Measurements from ENCODE around the gene CD300LF. TPM values are rescaled to one million over a fixed set of nuclear protein-coding genes. Genes with fewer than 3 reads are reported as not detected.
A peak's percentile ranks its signal among the peaks of the same experiment; 100 is the strongest.

Gene CD300LF
- total and polyA plus RNA-seq, 2 donors from 2014 or later = 0.49 to 3.1 TPM

DNA sequence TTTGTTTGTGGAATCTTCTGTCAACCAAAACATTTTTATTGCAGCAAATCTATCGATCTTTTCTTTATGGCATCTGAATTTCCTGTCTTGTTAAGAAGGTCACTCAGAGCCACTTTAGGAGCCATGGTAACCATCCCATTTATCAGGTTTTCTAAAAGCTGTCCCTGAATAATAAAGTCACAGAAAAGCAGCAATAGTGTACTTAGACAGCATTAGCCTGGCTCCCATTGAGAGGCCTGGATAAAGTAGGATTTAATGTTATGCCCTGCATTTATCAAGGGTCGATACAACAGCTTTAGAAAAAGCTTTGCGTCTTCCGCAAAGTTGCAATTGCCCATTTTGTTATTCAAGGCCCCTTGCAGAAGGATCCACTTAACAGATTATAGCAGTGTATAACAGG lies 10.1 kb upstream of the CD300LF start:
- Histone ChIP-seq H3K4me3 (ENCODE audit: low read length in 3 of 3) (no peak overlapping the region), H3K9ac (ENCODE audit: low read length in 3 of 3) (no peak overlapping the region), H3K4me1 (ENCODE audit: control insufficient read depth in 2 of 3, insufficient read depth in 2 of 3, low read depth in 1 of 3, low read length in 3 of 3) (no peaks in the 10 kb centered on the region), H3K9me3 (ENCODE audit: control insufficient read depth in 2 of 3, insufficient read depth in 1 of 3, low read length in 3 of 3) (no peaks in the 10 kb centered on the region), H3K27me3 (ENCODE audit: control insufficient read depth, insufficient read depth, low read length) (no peaks in the 10 kb centered on the region), H3K27ac (ENCODE audit: low read depth in 2 of 2, low read length in 2 of 2) (no peak overlapping the region), H3K36me3 (ENCODE audit: control insufficient read depth in 2 of 3, insufficient read depth in 3 of 3, low read length in 3 of 3) (no peaks in the 10 kb centered on the region)
- intact Hi-C loops (cut with DNase I) = no loop called here
- TF ChIP-seq, protein P1, sequence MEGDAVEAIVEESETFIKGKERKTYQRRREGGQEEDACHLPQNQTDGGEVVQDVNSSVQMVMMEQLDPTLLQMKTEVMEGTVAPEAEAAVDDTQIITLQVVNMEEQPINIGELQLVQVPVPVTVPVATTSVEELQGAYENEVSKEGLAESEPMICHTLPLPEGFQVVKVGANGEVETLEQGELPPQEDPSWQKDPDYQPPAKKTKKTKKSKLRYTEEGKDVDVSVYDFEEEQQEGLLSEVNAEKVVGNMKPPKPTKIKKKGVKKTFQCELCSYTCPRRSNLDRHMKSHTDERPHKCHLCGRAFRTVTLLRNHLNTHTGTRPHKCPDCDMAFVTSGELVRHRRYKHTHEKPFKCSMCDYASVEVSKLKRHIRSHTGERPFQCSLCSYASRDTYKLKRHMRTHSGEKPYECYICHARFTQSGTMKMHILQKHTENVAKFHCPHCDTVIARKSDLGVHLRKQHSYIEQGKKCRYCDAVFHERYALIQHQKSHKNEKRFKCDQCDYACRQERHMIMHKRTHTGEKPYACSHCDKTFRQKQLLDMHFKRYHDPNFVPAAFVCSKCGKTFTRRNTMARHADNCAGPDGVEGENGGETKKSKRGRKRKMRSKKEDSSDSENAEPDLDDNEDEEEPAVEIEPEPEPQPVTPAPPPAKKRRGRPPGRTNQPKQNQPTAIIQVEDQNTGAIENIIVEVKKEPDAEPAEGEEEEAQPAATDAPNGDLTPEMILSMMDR (IDR thresholded peaks at IDR 0.05; ENCODE audit: borderline replicate concordance, extremely low read depth, insufficient read depth) = no peak
- FAIRE-seq (no peak), DNase-seq (no peak)

DNA sequence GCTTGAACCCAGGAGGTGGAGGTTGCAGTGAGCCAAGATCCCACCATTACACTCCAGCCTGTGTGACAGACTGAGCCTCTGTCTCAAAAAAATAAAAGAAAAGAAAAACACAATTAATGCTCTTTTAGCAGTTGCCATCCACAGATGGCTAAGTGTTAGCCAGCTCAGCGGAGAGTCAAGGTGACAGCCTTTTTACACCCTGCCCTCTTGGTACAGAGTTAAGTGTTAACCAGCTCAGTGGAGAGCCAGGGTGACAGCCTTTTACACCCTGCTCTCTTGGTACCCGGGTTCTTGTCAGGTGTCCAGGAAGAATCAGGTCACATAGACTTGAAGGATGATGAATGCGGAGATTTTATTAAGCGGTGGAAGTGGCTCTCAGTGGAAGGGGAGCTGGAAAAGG lies 7.8 kb upstream of the CD300LF start:
- FAIRE-seq (no peak), DNase-seq (no peak)
- intact Hi-C loops (cut with DNase I) = no loop called here
- H3K27ac ChIP-seq (ENCODE audit: low read depth in 2 of 2, low read length in 2 of 2) = no peak overlapping the region
- H3K9me3 ChIP-seq (ENCODE audit: control insufficient read depth in 2 of 3, insufficient read depth in 1 of 3, low read length in 3 of 3) = no peaks in the 10 kb centered on the region
- no peak overlapping the region for H3K4me3 ChIP-seq (ENCODE audit: low read length in 3 of 3)
- H3K9ac ChIP-seq (ENCODE audit: low read length in 3 of 3) = no peak overlapping the region
- no peaks in the 10 kb centered on the region for H3K27me3 ChIP-seq (ENCODE audit: control insufficient read depth, insufficient read depth, low read length)
- TF ChIP-seq, protein P1 (IDR thresholded peaks at IDR 0.05; ENCODE audit: borderline replicate concordance, extremely low read depth, insufficient read depth) = no peak
- no peaks in the 10 kb centered on the region for H3K4me1 ChIP-seq (ENCODE audit: control insufficient read depth in 2 of 3, insufficient read depth in 2 of 3, low read depth in 1 of 3, low read length in 3 of 3)
- no peaks in the 10 kb centered on the region for H3K36me3 ChIP-seq (ENCODE audit: control insufficient read depth in 2 of 3, insufficient read depth in 3 of 3, low read length in 3 of 3)

DNA sequence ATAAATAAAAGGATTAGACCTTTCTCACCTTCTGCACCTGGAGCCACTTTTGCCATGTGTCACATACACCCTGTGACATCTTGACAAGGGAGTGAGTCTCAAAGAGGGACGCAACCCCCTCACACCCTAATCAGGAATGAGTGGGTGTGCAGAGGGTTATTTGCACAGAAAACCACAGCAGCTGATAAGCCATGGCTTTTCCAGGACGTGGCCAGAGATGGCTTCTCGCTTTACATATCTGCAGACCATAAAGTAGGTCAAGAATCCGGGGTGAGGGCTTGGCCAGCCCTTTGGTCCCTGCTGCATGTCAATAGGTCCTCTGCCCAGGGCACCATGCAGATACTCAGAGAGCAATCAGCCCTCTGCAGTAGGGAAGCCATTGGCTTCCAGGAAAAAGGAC lies 2.4 kb upstream of the CD300LF start:
- H3K9ac ChIP-seq (ENCODE audit: low read length in 3 of 3) = no peak overlapping the region
- peak in 1 of 5 donors; percentile 20 for DNase-seq
- H3K27ac ChIP-seq (ENCODE audit: low read depth in 2 of 2, low read length in 2 of 2) = no peak overlapping the region

More for the DNA sequence above, 2.4 kb upstream of the CD300LF start:
- Histone ChIP-seq H3K4me1 (ENCODE audit: control insufficient read depth in 2 of 3, insufficient read depth in 2 of 3, low read depth in 1 of 3, low read length in 3 of 3) (no peaks in the 10 kb centered on the region), H3K9me3 (ENCODE audit: control insufficient read depth in 2 of 3, insufficient read depth in 1 of 3, low read length in 3 of 3) (no peaks in the 10 kb centered on the region), H3K4me3 (ENCODE audit: low read length in 3 of 3) (no peak overlapping the region), H3K27me3 (ENCODE audit: control insufficient read depth, insufficient read depth, low read length) (no peaks in the 10 kb centered on the region), H3K36me3 (ENCODE audit: control insufficient read depth in 2 of 3, insufficient read depth in 3 of 3, low read length in 3 of 3) (no peaks in the 10 kb centered on the region)
- TF ChIP-seq, protein P1 (IDR thresholded peaks at IDR 0.05; ENCODE audit: borderline replicate concordance, extremely low read depth, insufficient read depth) = no peak
- no peak for FAIRE-seq
- intact Hi-C loops (cut with DNase I) = no loop called here

Measured in kidney (tissue), 14 donors.